ENCODE results near the gene HIF1AN. TPM values are rescaled to one million over a fixed set of nuclear protein-coding genes. Genes with fewer than 3 reads are reported as not detected.

HIF1AN gene
- total RNA-seq, 1 experiment from 2014 or later = 83.1 TPM

DNA sequence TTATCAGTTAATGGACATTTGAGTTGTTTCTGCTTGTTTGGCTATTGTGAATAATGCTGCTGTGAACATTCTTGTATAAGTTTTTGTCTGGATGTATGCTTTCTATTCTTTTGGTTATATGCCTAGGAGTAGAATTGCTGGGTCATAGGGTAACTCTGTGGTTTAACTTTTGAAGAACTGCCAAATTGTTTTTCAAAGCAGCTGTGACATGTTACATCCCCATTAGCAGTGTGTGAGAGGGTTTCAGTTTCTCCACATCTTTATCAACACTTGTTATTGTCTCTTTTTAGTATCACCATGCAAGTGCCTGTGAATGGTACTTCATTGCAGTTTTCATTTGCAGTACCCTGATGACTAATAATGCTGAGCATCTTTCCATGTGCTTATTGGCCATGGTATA lies 4.0 kb upstream of the HIF1AN start:
- H3K27ac ChIP-seq (ENCODE audit: low read length) = no peak overlapping the region
- TF ChIP-seq TCF7L2 (IDR thresholded peaks at IDR 0.05; ENCODE audit: low read depth, low read length) = no peak
- TF ChIP-seq, protein P1, sequence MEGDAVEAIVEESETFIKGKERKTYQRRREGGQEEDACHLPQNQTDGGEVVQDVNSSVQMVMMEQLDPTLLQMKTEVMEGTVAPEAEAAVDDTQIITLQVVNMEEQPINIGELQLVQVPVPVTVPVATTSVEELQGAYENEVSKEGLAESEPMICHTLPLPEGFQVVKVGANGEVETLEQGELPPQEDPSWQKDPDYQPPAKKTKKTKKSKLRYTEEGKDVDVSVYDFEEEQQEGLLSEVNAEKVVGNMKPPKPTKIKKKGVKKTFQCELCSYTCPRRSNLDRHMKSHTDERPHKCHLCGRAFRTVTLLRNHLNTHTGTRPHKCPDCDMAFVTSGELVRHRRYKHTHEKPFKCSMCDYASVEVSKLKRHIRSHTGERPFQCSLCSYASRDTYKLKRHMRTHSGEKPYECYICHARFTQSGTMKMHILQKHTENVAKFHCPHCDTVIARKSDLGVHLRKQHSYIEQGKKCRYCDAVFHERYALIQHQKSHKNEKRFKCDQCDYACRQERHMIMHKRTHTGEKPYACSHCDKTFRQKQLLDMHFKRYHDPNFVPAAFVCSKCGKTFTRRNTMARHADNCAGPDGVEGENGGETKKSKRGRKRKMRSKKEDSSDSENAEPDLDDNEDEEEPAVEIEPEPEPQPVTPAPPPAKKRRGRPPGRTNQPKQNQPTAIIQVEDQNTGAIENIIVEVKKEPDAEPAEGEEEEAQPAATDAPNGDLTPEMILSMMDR (IDR thresholded peaks at IDR 0.05) = no peak
- TF ChIP-seq POLR2AphosphoS5 (IDR thresholded peaks at IDR 0.05; ENCODE audit: low read depth, low read length) = no peak
- TF ChIP-seq, protein P2, sequence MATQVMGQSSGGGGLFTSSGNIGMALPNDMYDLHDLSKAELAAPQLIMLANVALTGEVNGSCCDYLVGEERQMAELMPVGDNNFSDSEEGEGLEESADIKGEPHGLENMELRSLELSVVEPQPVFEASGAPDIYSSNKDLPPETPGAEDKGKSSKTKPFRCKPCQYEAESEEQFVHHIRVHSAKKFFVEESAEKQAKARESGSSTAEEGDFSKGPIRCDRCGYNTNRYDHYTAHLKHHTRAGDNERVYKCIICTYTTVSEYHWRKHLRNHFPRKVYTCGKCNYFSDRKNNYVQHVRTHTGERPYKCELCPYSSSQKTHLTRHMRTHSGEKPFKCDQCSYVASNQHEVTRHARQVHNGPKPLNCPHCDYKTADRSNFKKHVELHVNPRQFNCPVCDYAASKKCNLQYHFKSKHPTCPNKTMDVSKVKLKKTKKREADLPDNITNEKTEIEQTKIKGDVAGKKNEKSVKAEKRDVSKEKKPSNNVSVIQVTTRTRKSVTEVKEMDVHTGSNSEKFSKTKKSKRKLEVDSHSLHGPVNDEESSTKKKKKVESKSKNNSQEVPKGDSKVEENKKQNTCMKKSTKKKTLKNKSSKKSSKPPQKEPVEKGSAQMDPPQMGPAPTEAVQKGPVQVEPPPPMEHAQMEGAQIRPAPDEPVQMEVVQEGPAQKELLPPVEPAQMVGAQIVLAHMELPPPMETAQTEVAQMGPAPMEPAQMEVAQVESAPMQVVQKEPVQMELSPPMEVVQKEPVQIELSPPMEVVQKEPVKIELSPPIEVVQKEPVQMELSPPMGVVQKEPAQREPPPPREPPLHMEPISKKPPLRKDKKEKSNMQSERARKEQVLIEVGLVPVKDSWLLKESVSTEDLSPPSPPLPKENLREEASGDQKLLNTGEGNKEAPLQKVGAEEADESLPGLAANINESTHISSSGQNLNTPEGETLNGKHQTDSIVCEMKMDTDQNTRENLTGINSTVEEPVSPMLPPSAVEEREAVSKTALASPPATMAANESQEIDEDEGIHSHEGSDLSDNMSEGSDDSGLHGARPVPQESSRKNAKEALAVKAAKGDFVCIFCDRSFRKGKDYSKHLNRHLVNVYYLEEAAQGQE (IDR thresholded peaks at IDR 0.05; ENCODE audit: insufficient read depth in 1 of 2, low read depth in 2 of 2, low read length in 1 of 2) = no peak
- TF ChIP-seq SIN3A (IDR thresholded peaks at IDR 0.05; ENCODE audit: borderline replicate concordance, insufficient read depth, low read depth, low read length) = no peak
- H3K4me1 ChIP-seq (ENCODE audit: control insufficient read depth, insufficient read depth, low read length) = peaks cover 29% of the 10 kb centered on the region
- no peak overlapping the region for H3K4me3 ChIP-seq (ENCODE audit: low read depth in 2 of 2, low read length in 2 of 2)
- ChIA-PET POLR2A (no interaction called here), CTCF (no interaction called here)
- intact Hi-C loops (cut with micrococcal nuclease; ENCODE audit: unreplicated experiment) (no loop called here), in situ Hi-C loops (cut with HindIII; ENCODE audit: low pct_unique_long_range_greater_than_20kb, low sequenced_read_pairs) (no loop called here)
- BruUV-seq (replicated peaks) = no TSS peak
- H3K9me3 ChIP-seq (ENCODE audit: control insufficient read depth, insufficient read depth, low read depth, low read length) = no peaks in the 10 kb centered on the region
- DNase-seq (ENCODE audit: low read depth, low spot score) = no peak
- H3K27me3 ChIP-seq (ENCODE audit: control insufficient read depth, insufficient read depth, low read length) = no peaks in the 10 kb centered on the region
- ATAC-seq = no peak
- H3K36me3 ChIP-seq (ENCODE audit: control insufficient read depth, insufficient read depth, low read length) = peaks cover 14% of the 10 kb centered on the region

DNA sequence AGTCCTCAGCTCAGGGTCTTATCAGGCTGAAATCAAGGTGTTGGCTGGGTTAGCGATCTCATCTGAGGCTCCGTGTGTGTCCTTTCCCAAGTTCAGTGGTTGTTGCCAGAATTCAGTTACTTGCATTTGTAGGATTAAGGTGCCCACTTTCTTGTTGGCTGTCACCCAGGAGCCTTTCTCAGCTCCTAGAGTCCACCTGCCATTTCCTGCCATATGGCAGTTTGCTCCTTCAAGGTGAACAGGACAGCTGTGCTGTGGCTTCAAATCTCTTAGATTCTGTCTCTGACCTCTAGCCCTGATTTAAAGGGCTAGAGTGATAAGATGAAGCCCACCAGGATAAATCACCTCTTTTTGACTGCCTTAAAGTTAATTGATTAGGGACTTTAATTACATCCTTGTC lies 1.0 kb upstream of the HIF1AN start:
- Histone ChIP-seq H3K27me3 (ENCODE audit: control insufficient read depth, insufficient read depth, low read length) (no peaks in the 10 kb centered on the region), H3K4me3 (ENCODE audit: low read depth in 2 of 2, low read length in 2 of 2) (no peak overlapping the region), H3K27ac (ENCODE audit: low read length) (peak overlapping the region; percentile 90), H3K9me3 (ENCODE audit: control insufficient read depth, insufficient read depth, low read depth, low read length) (no peaks in the 10 kb centered on the region), H3K36me3 (ENCODE audit: control insufficient read depth, insufficient read depth, low read length) (peaks cover 19% of the 10 kb centered on the region), H3K4me1 (ENCODE audit: control insufficient read depth, insufficient read depth, low read length) (peaks cover 31% of the 10 kb centered on the region)
- DNase-seq (ENCODE audit: low read depth, low spot score) = no peak
- ATAC-seq = no peak
- in situ Hi-C loops (cut with HindIII; ENCODE audit: low pct_unique_long_range_greater_than_20kb, low sequenced_read_pairs) (no loop called here), intact Hi-C loops (cut with micrococcal nuclease; ENCODE audit: unreplicated experiment) (no loop called here)
- ChIA-PET POLR2A (no interaction called here), CTCF (interaction anchor here (0.6 to 1.6 kb wide), 2 partner anchors 294 to 343 kb away, joined by 4 to 6 read pairs; no protein-coding TSS in a partner anchor)
- no peak for TF ChIP-seq SIN3A (IDR thresholded peaks at IDR 0.05; ENCODE audit: borderline replicate concordance, insufficient read depth, low read depth, low read length)
- TF ChIP-seq, protein P2 (IDR thresholded peaks at IDR 0.05; ENCODE audit: insufficient read depth in 1 of 2, low read depth in 2 of 2, low read length in 1 of 2) = no peak
- no peak for TF ChIP-seq POLR2AphosphoS5 (IDR thresholded peaks at IDR 0.05; ENCODE audit: low read depth, low read length)
- TF ChIP-seq TCF7L2 (IDR thresholded peaks at IDR 0.05; ENCODE audit: low read depth, low read length) = no peak
- TF ChIP-seq, protein P1 (IDR thresholded peaks at IDR 0.05) = no peak
- BruUV-seq (replicated peaks) = no TSS peak

All from Panc1 (cell line).